ENCODE results near the gene ARCN1.

ARCN1 gene

GRCh38 chr11:118640332-118641154 is 68.3 kb downstream of the ARCN1 start:
- no peak for DNase-seq

GRCh38 chr11:118641397-118642019 is 69.3 kb downstream of the ARCN1 start:
- DNase-seq = no peak

DNA sequence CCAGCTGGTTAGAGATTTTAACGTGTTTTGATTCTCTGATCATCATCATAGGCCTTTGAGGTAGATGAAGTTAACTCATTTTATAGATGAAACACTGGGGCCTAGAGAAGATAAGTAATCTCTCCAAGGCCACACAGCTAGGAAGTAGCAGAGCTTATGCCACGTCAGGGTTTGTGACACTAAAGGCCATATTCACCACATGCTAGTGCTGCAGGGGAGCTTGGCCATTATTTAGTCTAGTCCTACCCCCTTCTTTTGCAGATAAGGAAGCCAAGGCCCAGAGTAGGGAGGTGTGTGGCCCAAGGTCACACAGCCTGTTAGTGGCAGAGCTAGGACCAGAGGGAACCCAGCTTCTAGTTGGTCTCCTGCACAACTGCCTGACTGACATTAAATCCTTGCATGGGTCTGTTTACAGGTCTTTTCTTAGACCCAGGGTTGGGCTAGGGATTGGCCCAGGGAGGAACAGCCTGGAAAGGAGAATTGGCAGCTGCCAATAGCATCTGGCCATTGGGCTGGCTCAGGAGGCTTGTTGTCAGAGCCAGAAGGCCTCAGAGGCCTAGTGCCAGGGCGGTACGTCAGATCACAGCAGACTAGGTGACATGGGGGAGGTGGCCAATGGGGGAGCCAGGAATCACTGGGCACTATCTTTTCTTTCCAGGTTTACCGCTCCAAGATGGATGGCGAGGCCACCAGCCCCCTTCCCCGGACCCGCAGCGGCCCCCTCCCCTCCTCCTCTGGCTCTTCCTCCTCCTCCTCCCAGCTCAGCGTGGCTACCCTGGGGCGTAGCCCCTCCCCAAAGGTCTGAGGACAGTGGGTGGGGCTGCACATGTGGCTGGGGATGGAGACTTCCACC is 71.2 kb downstream of the ARCN1 start:
- DNase-seq = no peak

DNA sequence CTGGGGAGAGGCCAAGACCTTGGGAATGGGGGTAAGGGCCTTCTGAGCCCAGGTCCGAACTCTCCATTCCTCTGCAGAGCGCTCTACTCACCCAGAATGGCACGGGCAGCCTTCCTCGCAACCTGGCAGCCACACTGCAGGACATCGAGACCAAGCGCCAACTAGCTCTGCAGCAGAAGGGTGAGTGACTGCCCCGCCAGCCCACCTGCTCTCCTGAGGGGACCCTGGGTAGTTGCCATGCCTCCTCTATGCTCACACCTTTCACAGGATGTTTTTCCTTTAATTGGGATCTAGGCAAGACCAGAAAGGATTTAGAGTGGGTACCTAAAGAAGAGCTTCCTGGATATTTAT is 71.8 kb downstream of the ARCN1 start:
- DNase-seq = no peak

GRCh38 chr11:118644496-118644895 is 72.3 kb downstream of the ARCN1 start:
- no peak for DNase-seq

DNA sequence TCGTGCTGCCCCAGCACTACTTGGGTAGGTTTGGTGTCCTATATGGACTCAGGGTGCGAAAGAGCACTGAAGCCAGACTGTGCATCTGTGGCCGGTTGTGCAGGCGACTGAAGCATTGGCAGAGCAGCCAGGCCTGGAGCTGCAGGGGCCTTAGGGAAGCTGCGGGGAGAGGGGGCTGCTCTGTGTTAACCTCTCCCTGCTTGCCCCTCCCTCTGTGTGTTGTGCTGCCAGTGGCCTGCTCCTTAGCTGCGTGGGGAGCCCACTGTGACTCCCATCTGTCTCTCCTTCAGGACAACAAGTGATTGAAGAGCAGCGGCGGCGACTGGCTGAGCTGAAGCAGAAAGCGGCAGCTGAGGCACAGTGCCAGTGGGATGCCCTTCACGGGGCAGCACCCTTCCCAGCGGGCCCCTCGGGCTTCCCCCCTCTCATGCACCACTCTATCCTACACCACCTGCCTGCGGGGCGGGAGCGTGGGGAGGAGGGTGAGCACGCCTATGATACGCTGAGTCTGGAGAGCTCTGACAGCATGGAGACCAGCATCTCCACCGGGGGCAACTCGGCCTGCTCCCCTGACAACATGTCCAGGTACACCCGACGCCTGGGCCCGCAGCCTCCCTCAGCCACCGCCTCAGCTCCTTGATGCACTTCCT is 73.0 kb downstream of the ARCN1 start:
- no peak for DNase-seq

GRCh38 chr11:118646393-118646792 is 74.2 kb downstream of the ARCN1 start:
- no peak for DNase-seq

GRCh38 chr11:118648291-118648690 is 76.1 kb downstream of the ARCN1 start:
- DNase-seq = no peak

GRCh38 chr11:118649941-118650340 is 77.7 kb downstream of the ARCN1 start:
- DNase-seq = no peak

DNA sequence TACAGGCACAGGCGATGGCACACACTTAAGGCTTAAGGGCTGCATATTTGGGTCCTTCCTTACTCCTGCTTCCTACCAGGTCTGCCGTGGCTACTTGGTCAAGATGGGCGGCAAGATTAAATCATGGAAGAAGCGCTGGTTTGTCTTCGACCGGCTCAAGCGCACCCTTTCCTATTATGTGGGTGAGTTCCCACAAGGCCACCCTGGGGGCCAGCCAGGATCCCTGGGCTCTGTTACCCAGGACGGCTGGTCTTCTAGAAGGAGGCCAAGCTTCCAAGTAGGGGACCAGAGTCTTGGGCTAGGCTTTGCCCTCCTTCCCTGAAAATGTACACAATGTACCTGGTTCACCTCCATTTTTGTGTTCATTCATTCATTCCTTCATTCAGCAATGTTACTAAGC is 78.2 kb downstream of the ARCN1 start:
- no peak for DNase-seq

GRCh38 chr11:118651820-118652219 is 79.6 kb downstream of the ARCN1 start:
- no peak for DNase-seq
